ENCODE results near the gene CFAP57. TPM values are rescaled to one million over a fixed set of nuclear protein-coding genes. Genes with fewer than 3 reads are reported as not detected.

CFAP57 gene
- total RNA-seq, 2 donors from 2014 or later: 0.14 to 4.7 TPM

DNA sequence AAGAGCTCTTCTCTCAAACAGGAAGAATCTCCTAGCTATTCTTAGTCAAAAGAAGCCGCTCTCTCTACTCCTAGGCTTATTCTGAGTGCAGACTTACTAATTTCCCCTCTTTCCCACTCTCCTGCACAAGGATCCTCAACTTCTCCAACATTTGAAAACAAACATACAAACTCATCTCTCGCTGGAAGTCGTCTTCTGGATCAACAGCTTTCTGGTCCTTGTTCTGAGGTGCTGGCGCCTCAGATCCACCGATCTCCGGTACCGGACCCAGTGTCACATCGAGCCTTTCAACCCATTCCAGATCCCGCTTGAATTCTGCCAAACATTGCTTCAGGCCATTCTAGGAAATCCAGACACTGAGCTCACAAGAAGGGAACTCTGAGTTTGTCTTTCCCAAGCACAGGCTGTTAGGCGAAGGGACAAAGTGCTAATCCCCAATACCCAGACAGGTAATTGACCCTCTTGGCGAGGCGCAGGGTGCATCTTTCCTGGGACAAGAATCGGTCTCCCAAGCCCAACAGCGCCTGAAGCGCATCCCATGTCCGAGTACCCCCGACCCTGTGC lies 736 bp upstream of the CFAP57 start:
- TF ChIP-seq POLR2AphosphoS5 (IDR thresholded peaks at IDR 0.05) (no peak), POLR2A (IDR thresholded peaks at IDR 0.05) (no peak)
- TF ChIP-seq, protein P1, sequence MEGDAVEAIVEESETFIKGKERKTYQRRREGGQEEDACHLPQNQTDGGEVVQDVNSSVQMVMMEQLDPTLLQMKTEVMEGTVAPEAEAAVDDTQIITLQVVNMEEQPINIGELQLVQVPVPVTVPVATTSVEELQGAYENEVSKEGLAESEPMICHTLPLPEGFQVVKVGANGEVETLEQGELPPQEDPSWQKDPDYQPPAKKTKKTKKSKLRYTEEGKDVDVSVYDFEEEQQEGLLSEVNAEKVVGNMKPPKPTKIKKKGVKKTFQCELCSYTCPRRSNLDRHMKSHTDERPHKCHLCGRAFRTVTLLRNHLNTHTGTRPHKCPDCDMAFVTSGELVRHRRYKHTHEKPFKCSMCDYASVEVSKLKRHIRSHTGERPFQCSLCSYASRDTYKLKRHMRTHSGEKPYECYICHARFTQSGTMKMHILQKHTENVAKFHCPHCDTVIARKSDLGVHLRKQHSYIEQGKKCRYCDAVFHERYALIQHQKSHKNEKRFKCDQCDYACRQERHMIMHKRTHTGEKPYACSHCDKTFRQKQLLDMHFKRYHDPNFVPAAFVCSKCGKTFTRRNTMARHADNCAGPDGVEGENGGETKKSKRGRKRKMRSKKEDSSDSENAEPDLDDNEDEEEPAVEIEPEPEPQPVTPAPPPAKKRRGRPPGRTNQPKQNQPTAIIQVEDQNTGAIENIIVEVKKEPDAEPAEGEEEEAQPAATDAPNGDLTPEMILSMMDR (IDR thresholded peaks at IDR 0.05): no peak
- no peaks in the 10 kb centered on the region for H3K9me3 ChIP-seq
- 17% methylated on average over 17 of the region's 17 CpGs for WGBS
- peaks cover 3 to 8% of the 10 kb centered on the region in 2 donors for H3K36me3 ChIP-seq
- no peak for DNase-seq (ENCODE audit: low spot score)
- no peaks in the 10 kb centered on the region for H3K4me1 ChIP-seq (replicated peaks)
- H3K27me3 ChIP-seq (replicated peaks; ENCODE audit: insufficient read depth): no peaks in the 10 kb centered on the region
- peak overlapping the region in 1 of 2 donors; percentile 33 for H3K27ac ChIP-seq
- intact Hi-C loops (cut with DNase I): no loop called here
- H3K4me3 ChIP-seq: peak overlapping the region; percentile 71 to 81

DNA sequence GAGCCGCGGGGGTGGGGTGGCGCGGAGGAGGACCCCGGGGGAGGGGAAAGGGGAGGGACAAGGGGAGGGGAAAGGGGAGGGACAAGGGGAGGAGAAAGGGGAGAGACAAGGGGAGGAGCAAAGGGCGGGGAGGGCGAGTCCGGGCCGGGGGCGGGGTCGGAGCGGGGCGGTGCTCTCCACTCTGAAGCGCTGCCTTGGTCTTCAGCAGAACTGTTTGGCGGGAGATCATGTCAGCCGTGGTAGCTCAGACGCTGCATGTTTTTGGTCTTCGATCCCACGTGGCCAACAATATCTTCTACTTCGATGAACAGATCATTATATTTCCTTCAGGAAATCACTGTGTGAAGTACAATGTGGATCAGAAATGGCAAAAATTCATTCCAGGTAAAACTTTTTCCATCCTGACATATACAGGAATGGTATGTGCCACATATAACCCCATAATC lies 420 bp downstream of the CFAP57 start:
- H3K4me1 ChIP-seq (replicated peaks): no peaks in the 10 kb centered on the region
- 3% methylated on average over 19 of the region's 20 CpGs for WGBS
- peak overlapping the region in 1 of 2 donors; percentile 33 for H3K27ac ChIP-seq
- peak overlapping the region; percentile 71 to 81 for H3K4me3 ChIP-seq
- TF ChIP-seq, protein P1 (IDR thresholded peaks at IDR 0.05): no peak
- TF ChIP-seq POLR2A (IDR thresholded peaks at IDR 0.05): peak; percentile 34
- peaks cover 0 to 3% of the 10 kb centered on the region in 2 donors for H3K36me3 ChIP-seq
- no peaks in the 10 kb centered on the region for H3K9me3 ChIP-seq
- intact Hi-C loops (cut with DNase I): no loop called here
- H3K27me3 ChIP-seq (replicated peaks; ENCODE audit: insufficient read depth): no peaks in the 10 kb centered on the region
- peak; percentile 83 for DNase-seq (ENCODE audit: low spot score)

DNA sequence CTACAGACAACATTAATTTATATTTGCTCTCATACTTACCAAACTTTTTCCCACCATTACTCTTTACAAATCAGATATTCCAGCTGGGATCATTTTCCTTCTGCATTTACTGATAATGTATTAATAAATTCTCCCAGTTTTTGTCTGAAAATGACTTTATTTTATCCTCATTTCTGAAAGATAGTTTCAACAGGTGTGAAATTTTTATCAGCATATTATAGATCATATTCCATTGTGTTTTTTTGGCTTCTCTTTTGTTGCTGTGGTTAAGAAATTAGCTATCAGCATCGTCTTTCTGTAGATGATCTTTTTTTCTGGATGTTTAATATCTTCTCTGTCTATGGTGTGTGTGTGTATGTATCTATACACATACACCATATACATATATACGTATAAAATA lies 2.7 kb downstream of the CFAP57 start:
- H3K9me3 ChIP-seq: no peaks in the 10 kb centered on the region
- TF ChIP-seq POLR2AphosphoS5 (IDR thresholded peaks at IDR 0.05) (no peak), POLR2A (IDR thresholded peaks at IDR 0.05) (no peak)
- TF ChIP-seq, protein P1 (IDR thresholded peaks at IDR 0.05): no peak
- 93% methylated on average over 2 of the region's 2 CpGs for WGBS
- no peak overlapping the region for H3K27ac ChIP-seq
- H3K4me3 ChIP-seq: no peak overlapping the region
- H3K27me3 ChIP-seq (replicated peaks; ENCODE audit: insufficient read depth): no peaks in the 10 kb centered on the region
- no peaks in the 10 kb centered on the region for H3K36me3 ChIP-seq
- intact Hi-C loops (cut with DNase I): no loop called here
- DNase-seq (ENCODE audit: low spot score): no peak
- H3K4me1 ChIP-seq (replicated peaks): no peaks in the 10 kb centered on the region

DNA sequence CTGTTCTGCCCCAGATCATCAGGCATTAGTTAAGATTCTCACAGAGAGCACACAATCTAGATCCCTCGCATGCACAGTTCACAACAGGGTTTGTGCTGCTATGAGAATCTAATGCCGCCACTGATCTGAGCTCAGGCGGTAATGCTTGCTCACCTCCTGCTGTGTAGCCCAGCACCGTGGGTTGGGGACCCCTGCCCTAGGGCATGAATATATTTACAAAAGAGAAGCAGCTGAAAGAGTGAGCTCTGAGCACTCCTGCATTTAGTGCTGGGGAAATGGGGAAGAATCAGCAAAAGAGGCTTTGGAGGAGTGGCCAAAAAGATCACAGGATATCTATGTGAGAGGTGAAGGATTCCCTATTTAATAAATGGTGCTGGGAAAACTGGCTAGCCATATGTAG lies 5.6 kb downstream of the CFAP57 start:
- TF ChIP-seq POLR2AphosphoS5 (IDR thresholded peaks at IDR 0.05) (no peak), POLR2A (IDR thresholded peaks at IDR 0.05) (no peak)
- TF ChIP-seq, protein P1 (IDR thresholded peaks at IDR 0.05): no peak
- intact Hi-C loops (cut with DNase I): no loop called here
- no peaks in the 10 kb centered on the region for H3K36me3 ChIP-seq
- H3K27me3 ChIP-seq (replicated peaks; ENCODE audit: insufficient read depth): no peaks in the 10 kb centered on the region
- H3K4me1 ChIP-seq (replicated peaks): no peaks in the 10 kb centered on the region
- H3K9me3 ChIP-seq: no peaks in the 10 kb centered on the region
- DNase-seq (ENCODE audit: low spot score): no peak
- no peak overlapping the region for H3K4me3 ChIP-seq
- WGBS: 65% methylated on average over 4 of the region's 4 CpGs
- H3K27ac ChIP-seq: no peak overlapping the region

DNA sequence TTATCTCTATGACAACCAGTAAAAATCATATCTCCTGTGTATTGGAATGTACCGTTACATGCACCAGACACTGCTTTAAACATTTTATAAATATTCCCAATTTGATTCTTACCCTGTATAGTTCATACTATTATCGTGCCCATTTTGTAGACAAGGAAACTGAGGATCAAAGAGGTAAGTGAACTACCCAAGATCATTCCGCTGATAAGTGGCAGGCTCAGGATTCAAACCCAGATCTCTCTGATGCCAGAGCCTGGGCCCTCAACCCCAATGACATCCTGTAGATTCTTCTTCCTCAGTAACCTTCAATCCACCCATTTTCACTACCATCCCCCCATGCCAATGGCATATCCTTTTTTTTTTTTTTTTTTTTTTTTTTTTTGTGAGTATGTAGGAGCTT lies 12.3 kb downstream of the CFAP57 start:
- WGBS: 99% methylated on average over 3 of the region's 3 CpGs
- intact Hi-C loops (cut with DNase I): no loop called here
- no peak for DNase-seq (ENCODE audit: low spot score)
- Histone ChIP-seq H3K9me3 (no peaks in the 10 kb centered on the region), H3K36me3 (no peaks in the 10 kb centered on the region), H3K4me1 (replicated peaks) (no peaks in the 10 kb centered on the region), H3K27ac (no peak overlapping the region), H3K27me3 (replicated peaks; ENCODE audit: insufficient read depth) (no peaks in the 10 kb centered on the region), H3K4me3 (no peak overlapping the region)
- no peak for TF ChIP-seq POLR2AphosphoS5 (IDR thresholded peaks at IDR 0.05)
- TF ChIP-seq, protein P1 (IDR thresholded peaks at IDR 0.05): no peak
- TF ChIP-seq POLR2A (IDR thresholded peaks at IDR 0.05): no peak

All from prostate gland (tissue), 2 donors.